Measurements from ENCODE around the gene PPM1L. TPM values are rescaled to one million over a fixed set of nuclear protein-coding genes. Genes with fewer than 3 reads are reported as not detected.

The PPM1L gene
- polyA plus RNA-seq, 10 donors, result 6.8 to 13.2 (median 10.4) TPM

DNA sequence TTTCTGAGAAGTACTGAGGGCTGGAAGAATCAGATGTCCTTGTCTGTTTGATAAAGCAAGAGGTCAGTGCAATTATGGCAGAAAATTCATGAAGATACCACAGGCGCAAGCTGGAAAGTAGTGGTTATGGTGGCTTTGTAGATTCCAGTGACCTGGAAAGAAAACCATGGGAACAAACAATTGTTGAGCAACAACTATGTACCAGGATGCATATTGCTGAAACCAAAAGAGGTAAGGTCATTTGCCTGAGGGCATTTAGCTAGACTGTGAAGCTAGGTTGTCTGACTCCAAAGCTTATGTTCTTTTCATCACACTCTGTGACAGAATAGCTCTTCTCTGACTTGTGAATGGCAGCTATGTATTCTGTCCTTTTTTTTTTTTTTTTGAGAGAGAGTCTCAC, 275.1 kb downstream of the PPM1L start:
- no peak for DNase-seq

GRCh38 chr3:161034913-161035550, 279.0 kb downstream of the PPM1L start:
- peak in 1 of 3 donors; percentile 12 for DNase-seq

DNA sequence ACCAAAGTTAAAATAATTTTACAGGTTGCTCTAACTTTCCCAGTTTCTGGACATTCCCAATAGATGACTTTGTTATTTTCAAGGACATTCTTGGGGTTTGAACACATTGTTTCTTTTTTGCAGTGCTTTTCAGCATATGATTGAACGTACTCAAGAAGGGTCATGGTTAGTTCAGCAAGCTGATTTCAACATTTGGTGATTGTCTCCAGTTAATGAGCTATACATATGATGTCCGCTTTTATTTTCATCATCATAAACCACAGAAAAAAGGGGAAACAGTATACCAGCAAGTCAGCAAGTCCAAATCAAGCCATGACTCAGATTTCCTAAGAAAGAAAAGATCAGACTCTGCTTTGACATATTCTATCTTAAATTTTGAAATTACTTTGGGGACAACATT, 279.7 kb downstream of the PPM1L start:
- peak in 2 of 3 donors; percentile 25 to 36 for DNase-seq

DNA sequence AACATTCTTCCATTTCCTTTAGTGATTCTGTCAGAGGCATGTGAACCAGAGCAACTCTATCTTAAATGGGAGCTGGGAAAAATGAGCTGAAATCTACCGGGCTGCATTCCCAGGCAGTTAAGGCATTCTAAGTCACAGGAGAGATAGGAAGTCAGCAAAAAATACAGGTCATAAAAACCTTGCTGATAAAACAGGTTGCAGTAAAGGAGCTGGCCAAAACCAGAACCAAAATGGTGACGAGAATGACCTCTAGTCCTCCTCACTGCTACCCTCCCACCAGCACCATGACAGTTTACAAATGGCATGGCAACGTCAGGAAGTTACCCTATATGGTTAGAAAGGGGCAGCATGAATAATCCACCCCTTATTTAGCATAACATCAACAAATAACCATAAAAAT, 282.7 kb downstream of the PPM1L start:
- no peak for DNase-seq

- DNase-seq, result no peak
Observed at GRCh38 chr3:161042023-161042501, 286.0 kb downstream of the PPM1L start.

DNA sequence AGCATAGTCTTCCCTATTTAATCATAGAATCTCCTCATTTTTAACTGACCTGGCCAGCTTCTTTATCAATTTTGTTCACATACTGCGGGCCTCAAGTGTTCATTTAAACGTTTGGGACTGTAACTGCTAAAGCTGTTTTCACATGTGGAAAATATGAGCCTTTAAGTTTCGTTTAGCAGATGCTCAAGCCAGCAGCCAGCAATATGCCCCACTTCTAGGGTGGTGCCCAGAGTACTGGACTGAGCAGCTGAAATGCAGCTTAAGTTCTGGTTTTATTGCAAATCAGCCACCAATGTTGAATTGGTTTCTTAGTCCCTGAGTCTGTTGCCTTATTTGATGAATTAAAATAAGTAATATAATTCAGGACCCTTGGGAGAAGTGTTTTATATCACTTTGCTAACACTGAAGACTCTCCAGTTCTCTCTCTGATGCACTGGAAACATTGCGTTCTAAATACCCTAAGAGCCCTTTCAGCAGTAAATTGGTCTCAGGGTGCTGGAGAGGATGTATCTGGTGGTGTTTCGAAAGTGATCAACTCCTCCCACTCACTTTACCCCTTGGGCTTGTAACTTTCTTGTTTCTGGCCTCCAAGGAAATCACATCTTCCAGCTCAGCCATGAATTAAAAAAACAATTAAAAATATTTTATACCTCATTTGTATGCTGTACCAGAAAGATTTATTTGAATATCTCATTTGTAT, 287.5 kb downstream of the PPM1L start:
- DNase-seq, result no peak

- no peak for DNase-seq
Observed at GRCh38 chr3:161049683-161050248, 293.7 kb downstream of the PPM1L start.

DNA sequence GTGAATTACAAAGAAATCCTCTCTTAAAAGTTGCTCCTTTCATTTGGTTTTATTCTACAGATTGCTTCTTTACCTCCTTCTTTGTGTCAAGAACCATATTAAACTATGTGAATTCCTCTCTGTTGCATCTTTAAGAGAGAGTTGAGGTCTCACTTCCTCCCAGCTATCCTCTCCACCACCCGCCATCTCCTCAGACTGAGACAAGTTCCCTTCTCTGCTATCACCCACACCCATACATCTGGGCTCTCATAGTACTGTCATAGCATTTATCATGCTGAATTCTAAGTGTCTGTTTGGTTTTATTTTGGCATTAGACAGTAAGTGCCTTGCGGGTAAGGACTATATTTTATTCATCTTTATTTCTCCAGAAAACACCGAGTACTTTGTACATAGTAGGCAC, 294.9 kb downstream of the PPM1L start:
- no peak for DNase-seq

DNA sequence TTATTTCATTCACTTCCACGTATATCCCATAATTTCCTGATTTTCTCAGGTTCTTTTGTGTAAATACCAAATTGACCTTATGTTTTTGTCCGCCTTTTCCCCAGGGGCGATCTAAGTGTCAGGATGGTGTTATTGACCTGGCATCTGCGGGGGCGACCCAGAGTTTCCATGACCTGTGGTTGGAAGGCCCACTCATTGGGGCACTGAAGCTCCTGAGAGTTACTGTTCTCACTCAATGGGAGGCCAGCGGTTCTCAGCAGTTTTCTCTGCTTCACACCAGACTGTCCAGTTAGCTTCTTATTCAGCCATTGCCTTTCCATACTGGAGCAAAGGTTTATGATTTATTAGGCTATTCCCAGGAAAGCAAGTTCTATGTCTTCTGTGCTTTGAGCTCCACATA, 295.8 kb downstream of the PPM1L start:
- peak in 1 of 3 donors; percentile 27 for DNase-seq

- DNase-seq, result no peak
Observed at GRCh38 chr3:161054860-161055604, 299.0 kb downstream of the PPM1L start.

GRCh38 chr3:161064413-161064812, 308.4 kb downstream of the PPM1L start:
- DNase-seq, result no peak

DNA sequence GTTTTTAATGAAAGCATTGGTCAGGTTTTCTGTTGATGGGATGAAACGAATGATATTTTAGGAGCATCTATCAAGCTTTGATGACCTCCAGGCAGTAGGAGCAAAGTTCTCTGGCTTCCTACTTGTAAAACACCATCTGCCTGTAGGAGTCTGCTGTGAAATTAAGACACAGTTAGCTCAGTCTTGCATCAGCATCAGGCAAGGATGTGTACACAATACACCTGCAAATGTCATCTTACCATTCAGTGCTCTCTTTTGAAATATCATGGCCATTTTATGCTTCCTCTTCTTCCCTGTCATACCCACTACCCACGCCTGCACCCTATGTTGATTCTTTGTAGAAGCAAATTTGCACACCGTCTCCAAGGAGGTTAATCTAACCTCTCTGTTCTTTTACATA, 310.9 kb downstream of the PPM1L start:
- DNase-seq, result no peak

DNA sequence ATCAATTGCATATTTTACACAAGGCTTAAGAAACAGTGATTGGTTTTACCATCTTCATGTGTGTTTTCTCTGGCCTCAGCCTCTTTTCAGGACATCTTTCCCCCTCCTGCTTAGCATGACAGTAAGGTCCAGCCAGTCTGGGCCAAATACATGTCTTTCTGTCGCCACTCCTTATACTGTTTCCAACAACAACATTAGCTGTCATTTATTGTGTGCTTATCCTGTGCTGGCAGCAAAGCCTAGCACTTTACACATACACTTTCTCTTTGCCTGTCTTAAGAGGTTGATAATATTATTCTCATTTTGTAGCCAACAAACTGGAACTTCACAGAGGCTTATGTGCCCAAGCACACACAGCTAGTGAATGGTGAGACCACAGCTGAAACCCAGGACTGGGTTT, 311.3 kb downstream of the PPM1L start:
- DNase-seq, result no peak

DNA sequence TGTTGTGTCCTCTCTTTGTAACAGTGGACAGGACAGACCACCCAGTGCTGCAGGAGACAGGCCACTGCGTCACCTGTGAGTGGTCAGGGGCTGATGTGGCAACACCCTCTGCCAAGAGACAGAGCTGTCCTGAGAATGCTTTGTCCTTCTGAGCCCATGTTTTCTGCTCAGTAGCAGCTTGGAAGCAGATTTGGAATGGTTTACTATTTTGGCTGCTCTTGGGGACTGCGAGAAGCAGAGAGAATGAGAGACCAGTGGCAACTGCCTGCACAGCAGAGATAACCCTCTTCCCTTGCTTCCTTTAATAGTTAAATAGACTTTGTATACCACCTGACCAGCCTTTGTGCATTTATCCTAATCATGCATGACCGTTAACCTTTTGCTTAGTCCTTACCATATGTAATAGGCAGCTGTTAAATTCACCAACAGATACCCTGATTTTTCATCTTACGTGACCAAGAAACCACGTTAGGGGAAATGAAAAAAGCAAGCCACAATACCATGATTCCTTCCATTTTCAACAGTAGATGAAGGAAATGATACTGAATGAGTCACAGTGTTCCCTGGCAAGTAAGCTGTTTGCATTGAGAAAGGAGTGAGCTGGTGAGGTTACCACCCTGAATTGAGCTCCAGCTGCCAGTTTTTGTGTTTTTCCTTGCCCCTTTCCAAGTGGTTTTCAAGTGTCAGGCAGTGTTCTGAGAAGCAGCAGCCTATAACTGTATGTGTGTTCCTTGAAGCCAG, 313.6 kb downstream of the PPM1L start:
- DNase-seq, result peak in 2 of 3 donors; percentile 10 to 18

- no peak for DNase-seq
Observed at GRCh38 chr3:161070252-161070930, 314.4 kb downstream of the PPM1L start.

DNA sequence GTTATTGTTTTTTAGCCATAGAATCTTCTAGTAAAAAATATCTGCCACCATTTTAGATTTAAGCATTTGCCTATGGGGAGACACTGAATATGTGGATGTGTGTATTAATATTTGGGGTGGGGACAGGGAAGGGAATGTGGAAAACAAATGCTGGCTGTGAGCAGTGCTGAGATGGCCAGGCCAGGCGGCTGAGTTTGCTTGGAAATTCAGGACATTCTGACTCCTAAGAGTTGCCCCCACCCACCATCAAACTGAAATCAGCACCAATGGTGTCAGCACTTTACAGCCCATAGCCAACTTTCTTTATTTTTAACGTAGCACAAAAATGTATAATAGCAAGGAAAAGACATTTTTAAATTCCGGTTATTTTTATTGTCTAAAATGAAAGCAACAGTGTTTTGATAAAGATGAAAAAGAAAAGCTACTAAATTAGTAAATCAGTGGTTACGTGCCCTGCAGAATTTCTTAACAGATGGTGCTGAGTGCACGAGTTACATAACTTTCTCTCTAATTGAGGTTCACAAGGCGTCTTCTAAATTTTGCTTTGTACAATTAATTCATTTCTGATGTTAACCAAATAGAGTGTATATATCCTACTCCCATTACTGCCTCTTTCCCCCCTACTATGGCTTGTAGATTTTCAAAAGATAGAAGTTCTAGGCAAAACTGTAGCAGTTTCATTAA, 315.1 kb downstream of the PPM1L start:
- DNase-seq, result no peak

DNA sequence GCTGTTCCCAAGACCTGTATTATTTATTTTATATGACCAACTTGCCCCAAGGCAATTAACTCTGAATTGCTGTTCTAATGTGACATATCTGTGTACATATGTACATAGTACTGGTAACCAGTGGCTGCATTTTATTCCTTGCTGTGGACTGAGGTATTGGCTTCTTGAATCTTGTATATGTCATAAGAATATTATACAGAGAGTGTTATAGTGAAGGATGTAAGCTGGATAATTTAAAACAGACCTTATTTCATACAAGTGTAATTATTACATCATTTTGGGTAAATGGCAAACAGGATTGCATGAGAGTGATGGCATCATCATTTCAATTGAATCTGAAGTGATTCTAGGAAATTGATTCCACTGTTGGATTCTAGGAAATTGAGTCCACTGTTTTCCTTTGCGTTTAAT, 316.2 kb downstream of the PPM1L start:
- no peak for DNase-seq

GRCh38 chr3:161072751-161073150, 316.7 kb downstream of the PPM1L start:
- DNase-seq, result no peak

- DNase-seq, result no peak
Observed at GRCh38 chr3:161073181-161073580, 317.1 kb downstream of the PPM1L start.

- no peak for DNase-seq
Observed at GRCh38 chr3:161081633-161082032, 325.6 kb downstream of the PPM1L start.
